Measurements from ENCODE around the gene ITPA. TPM values are rescaled to one million over a fixed set of nuclear protein-coding genes. Genes with fewer than 3 reads are reported as not detected.

ITPA gene
- total and polyA plus RNA-seq, 9 donors: 43.5 to 52.5 (median 48.3) TPM

DNA sequence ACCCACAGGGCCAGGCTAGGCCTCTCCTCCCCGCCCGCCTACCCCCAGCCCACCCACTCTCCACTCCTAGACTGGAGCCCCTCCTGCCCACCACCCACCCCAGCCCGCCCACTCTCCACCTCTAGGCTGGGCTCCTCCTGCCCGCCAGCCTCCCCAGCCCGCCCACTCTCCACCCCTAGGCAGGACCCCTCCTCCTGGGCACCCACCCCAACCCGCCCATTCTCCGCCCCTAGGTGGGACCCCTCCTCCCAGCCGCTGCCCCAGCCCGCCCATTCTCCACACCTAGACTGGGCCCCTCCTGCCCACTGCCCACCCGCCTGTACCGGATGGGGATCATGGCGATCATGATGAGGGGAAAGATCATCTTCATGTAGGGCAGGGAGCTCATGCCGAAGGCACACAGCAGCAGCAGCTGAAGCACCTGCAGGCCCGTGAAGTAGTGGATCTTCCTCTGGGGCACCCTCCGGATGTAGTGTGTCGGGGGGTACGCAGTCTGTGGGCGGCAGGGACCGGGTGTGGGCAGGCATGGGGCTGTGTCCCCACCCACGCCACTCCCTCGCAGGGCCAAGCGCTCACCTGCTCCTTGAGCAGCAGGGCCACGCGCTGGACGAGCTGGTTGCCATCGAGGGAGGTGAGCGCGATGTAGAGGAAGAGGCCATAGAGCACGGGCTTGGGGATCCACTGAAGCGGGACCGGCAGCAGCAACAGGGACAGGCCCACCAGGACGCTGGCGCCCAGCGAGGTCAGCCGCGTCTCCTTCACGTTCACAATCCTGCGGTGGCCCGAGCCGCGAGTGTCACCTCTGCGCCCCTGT lies 18.8 kb downstream of the ITPA start:
- H3K9me3 ChIP-seq (replicated peaks; ENCODE audit: control insufficient read depth, low read depth, low read length): no peaks in the 10 kb centered on the region
- H3K36me3 ChIP-seq (ENCODE audit: control insufficient read depth, insufficient read depth, low read length): peaks cover 25% of the 10 kb centered on the region
- peaks cover 8% of the 10 kb centered on the region for H3K4me1 ChIP-seq (ENCODE audit: control insufficient read depth, insufficient read depth, low read length)
- no peak overlapping the region for H3K4me3 ChIP-seq (ENCODE audit: low read length)
- DNase-seq: no peak
- no peaks in the 10 kb centered on the region for H3K27me3 ChIP-seq (ENCODE audit: control insufficient read depth, insufficient read depth, low read length)
- WGBS (ENCODE audit: insufficient coverage): 85% methylated on average over 31 of the region's 42 CpGs
- no peak overlapping the region for H3K27ac ChIP-seq (ENCODE audit: low read length)

- peaks cover 2% of the 10 kb centered on the region for H3K4me1 ChIP-seq (ENCODE audit: control insufficient read depth, insufficient read depth, low read length)
- peaks cover 20% of the 10 kb centered on the region for H3K36me3 ChIP-seq (ENCODE audit: control insufficient read depth, insufficient read depth, low read length)
- 76% methylated on average over 3 of the region's 11 CpGs for WGBS (ENCODE audit: insufficient coverage)
- no peaks in the 10 kb centered on the region for H3K27me3 ChIP-seq (ENCODE audit: control insufficient read depth, insufficient read depth, low read length)
- H3K4me3 ChIP-seq (ENCODE audit: low read length): no peak overlapping the region
- DNase-seq: no peak
- no peaks in the 10 kb centered on the region for H3K9me3 ChIP-seq (replicated peaks; ENCODE audit: control insufficient read depth, low read depth, low read length)
- no peak overlapping the region for H3K27ac ChIP-seq (ENCODE audit: low read length)
Observed at GRCh38 chr20:3228750-3229032, 19.4 kb downstream of the ITPA start.

DNA sequence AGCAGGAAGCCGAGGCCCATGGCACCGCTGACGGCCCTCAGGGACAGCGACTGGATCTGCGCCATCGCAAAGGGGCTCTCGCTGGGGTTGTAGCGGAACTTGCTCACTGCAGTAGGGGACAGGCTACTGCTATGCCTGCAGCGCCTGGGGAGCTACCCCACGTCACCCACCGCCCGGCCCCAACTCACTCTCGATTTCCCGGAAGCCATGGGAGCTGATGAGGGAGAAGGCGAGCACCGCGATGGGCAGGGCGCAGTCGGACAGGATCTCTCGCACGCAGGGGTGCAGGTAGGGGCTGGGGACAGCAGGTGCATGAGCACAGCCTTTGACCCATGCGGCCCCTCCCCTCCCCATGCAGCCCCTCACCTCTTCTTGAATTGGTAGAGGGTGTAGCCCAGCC lies 19.9 kb downstream of the ITPA start:
- 89% methylated on average over 17 of the region's 22 CpGs for WGBS (ENCODE audit: insufficient coverage)
- DNase-seq: no peak
- no peak overlapping the region for H3K4me3 ChIP-seq (ENCODE audit: low read length)
- no peak overlapping the region for H3K27ac ChIP-seq (ENCODE audit: low read length)
- no peaks in the 10 kb centered on the region for H3K27me3 ChIP-seq (ENCODE audit: control insufficient read depth, insufficient read depth, low read length)
- H3K9me3 ChIP-seq (replicated peaks; ENCODE audit: control insufficient read depth, low read depth, low read length): no peaks in the 10 kb centered on the region
- H3K36me3 ChIP-seq (ENCODE audit: control insufficient read depth, insufficient read depth, low read length): peaks cover 15% of the 10 kb centered on the region
- no peaks in the 10 kb centered on the region for H3K4me1 ChIP-seq (ENCODE audit: control insufficient read depth, insufficient read depth, low read length)

GRCh38 chr20:3229798-3230197 lies 20.5 kb downstream of the ITPA start:
- no peak overlapping the region for H3K4me3 ChIP-seq (ENCODE audit: low read length)
- no peaks in the 10 kb centered on the region for H3K9me3 ChIP-seq (replicated peaks; ENCODE audit: control insufficient read depth, low read depth, low read length)
- WGBS (ENCODE audit: insufficient coverage): 91% methylated on average over 11 of the region's 14 CpGs
- no peak for DNase-seq
- H3K36me3 ChIP-seq (ENCODE audit: control insufficient read depth, insufficient read depth, low read length): peaks cover 9% of the 10 kb centered on the region
- H3K27me3 ChIP-seq (ENCODE audit: control insufficient read depth, insufficient read depth, low read length): no peaks in the 10 kb centered on the region
- no peak overlapping the region for H3K27ac ChIP-seq (ENCODE audit: low read length)
- H3K4me1 ChIP-seq (ENCODE audit: control insufficient read depth, insufficient read depth, low read length): no peaks in the 10 kb centered on the region

DNA sequence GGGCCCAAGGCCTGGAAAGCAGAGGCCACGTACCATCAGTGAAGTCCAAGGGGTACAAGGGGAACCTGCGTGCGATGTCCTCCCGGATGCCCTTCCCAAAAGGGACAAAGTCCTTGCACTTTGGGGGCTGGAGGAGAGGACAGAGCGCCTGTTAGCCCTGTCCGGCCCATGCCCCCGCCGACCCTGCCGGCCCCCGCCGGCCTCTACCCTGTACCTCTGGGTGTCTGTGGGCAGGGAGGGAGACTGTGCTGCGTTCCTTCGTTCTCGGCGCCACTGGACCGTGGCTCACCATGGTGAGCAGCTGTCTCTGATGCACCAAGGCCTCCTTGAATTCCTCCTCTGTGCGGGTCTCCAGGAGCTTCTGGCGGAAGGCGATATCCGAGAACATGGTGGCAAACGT lies 21.8 kb downstream of the ITPA start:
- Histone ChIP-seq H3K4me1 (ENCODE audit: control insufficient read depth, insufficient read depth, low read length) (no peaks in the 10 kb centered on the region), H3K27me3 (ENCODE audit: control insufficient read depth, insufficient read depth, low read length) (peaks cover 11% of the 10 kb centered on the region), H3K9me3 (replicated peaks; ENCODE audit: control insufficient read depth, low read depth, low read length) (no peaks in the 10 kb centered on the region), H3K36me3 (ENCODE audit: control insufficient read depth, insufficient read depth, low read length) (peaks cover 6% of the 10 kb centered on the region), H3K4me3 (ENCODE audit: low read length) (no peak overlapping the region), H3K27ac (ENCODE audit: low read length) (no peak overlapping the region)
- no peak for DNase-seq
- 91% methylated on average over 18 of the region's 21 CpGs for WGBS (ENCODE audit: insufficient coverage)

- Histone ChIP-seq H3K9me3 (replicated peaks; ENCODE audit: control insufficient read depth, low read depth, low read length) (no peaks in the 10 kb centered on the region), H3K4me3 (ENCODE audit: low read length) (no peak overlapping the region), H3K27ac (ENCODE audit: low read length) (no peak overlapping the region), H3K36me3 (ENCODE audit: control insufficient read depth, insufficient read depth, low read length) (peaks cover 5% of the 10 kb centered on the region), H3K27me3 (ENCODE audit: control insufficient read depth, insufficient read depth, low read length) (peaks cover 19% of the 10 kb centered on the region), H3K4me1 (ENCODE audit: control insufficient read depth, insufficient read depth, low read length) (no peaks in the 10 kb centered on the region)
- 79% methylated on average over 12 of the region's 15 CpGs for WGBS (ENCODE audit: insufficient coverage)
- no peak for DNase-seq
Observed at GRCh38 chr20:3231889-3232588, 22.7 kb downstream of the ITPA start.

DNA sequence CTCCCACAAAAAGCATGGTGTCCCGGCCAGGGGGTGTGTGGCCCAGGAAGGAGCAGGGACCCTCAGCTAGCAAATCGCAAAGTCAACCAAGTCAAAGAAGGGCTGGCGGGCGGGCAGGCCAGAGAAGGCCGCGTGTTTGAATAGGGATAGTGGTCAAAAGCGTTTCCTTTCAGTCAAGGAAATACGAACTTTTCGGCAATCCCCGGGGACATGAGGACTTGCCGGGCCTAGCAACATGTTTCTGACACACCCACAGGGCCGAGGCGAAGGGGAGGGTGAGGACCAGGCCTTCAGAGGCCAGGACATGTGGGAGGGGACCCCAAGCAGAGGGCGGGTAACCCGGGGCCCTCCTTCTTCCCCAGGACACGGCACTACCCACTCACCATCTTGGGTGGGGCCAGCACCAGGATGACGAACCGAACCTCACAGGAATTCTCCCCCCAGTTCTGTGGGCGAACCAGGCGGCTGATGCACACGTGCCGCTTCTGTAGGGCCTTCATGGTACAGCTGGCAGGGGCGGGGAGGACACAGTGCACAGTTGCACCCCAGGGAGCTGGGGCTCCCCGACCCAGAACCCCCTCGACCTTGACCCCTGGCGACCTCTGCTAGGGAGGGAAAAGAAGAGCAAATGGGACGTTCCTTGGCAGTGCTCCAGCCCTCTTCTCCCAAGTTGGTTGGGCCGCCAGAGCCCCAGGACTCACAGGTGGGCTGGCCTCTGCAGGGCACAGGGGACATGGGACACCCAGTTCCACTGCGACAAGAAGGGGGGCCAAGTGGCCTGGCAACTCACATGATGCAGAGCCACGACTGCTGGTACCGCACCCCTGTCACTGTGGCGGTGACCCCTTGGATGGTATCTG lies 24.1 kb downstream of the ITPA start:
- no peaks in the 10 kb centered on the region for H3K9me3 ChIP-seq (replicated peaks; ENCODE audit: control insufficient read depth, low read depth, low read length)
- no peak overlapping the region for H3K27ac ChIP-seq (ENCODE audit: low read length)
- no peak for DNase-seq
- H3K36me3 ChIP-seq (ENCODE audit: control insufficient read depth, insufficient read depth, low read length): no peaks in the 10 kb centered on the region
- WGBS (ENCODE audit: insufficient coverage): 79% methylated on average over 28 of the region's 32 CpGs
- no peak overlapping the region for H3K4me3 ChIP-seq (ENCODE audit: low read length)
- H3K27me3 ChIP-seq (ENCODE audit: control insufficient read depth, insufficient read depth, low read length): peaks cover 32% of the 10 kb centered on the region
- peaks cover 8% of the 10 kb centered on the region for H3K4me1 ChIP-seq (ENCODE audit: control insufficient read depth, insufficient read depth, low read length)

DNA sequence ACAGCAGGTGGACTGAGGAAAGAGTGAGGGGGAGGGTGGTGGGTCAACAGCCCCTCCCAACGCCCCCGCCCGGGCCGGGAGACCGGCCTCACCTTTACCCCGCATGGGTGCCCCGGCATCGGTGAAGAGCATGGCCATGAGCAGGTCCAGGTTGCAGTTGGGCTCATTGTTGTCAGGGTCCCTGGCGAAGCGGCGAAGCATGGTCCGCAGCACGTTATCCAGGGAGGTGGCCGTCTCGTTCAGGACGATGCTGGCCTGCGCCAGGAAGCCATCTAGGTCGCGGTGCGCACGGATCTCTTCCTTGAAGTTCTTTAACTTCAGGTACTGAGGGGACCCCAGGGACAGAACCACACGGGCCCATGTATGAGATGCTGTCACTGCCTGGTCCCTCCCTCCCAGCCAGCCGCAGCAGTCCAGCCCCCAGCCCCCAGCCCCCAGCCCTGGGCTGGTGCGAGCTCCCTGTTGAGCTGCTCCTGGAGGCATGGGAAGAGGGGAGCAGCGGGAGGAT lies 24.7 kb downstream of the ITPA start:
- no peak overlapping the region for H3K4me3 ChIP-seq (ENCODE audit: low read length)
- no peaks in the 10 kb centered on the region for H3K9me3 ChIP-seq (replicated peaks; ENCODE audit: control insufficient read depth, low read depth, low read length)
- peaks cover 11% of the 10 kb centered on the region for H3K4me1 ChIP-seq (ENCODE audit: control insufficient read depth, insufficient read depth, low read length)
- H3K36me3 ChIP-seq (ENCODE audit: control insufficient read depth, insufficient read depth, low read length): no peaks in the 10 kb centered on the region
- H3K27me3 ChIP-seq (ENCODE audit: control insufficient read depth, insufficient read depth, low read length): peaks cover 37% of the 10 kb centered on the region
- 90% methylated on average over 22 of the region's 25 CpGs for WGBS (ENCODE audit: insufficient coverage)
- DNase-seq: no peak
- no peak overlapping the region for H3K27ac ChIP-seq (ENCODE audit: low read length)

DNA sequence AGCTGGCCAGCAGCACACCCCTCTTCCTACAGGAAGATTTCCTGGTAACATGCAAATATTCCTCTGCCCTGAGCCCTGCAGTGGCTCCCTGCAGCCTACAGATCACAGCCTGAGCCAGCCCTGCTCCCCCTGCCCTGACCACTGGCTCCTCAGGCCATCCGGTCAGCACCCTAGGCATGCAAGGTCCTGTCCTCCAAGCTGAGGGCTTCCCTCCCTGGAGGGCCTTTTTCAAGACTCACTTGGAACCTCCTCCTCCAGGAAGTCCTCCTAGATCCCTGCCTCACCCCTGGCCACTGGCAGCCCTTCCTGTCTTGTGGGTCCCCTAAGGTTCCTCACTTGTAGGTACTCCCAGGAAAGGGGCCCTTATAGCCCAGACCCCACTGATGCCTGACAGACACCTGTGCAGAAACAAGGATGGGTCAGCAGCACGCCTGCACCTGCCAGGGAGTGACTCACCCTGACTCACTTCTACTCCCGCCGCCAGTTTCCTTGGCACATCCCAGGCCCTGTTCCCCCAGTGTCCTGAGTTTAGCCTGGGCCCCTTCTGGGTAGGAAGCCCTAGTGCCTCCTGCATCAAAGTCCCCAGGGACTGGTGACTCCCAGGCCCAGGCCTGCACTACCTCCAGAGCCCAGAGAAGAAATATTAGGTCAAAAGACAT lies 26.5 kb downstream of the ITPA start:
- H3K4me3 ChIP-seq (ENCODE audit: low read length): no peak overlapping the region
- H3K36me3 ChIP-seq (ENCODE audit: control insufficient read depth, insufficient read depth, low read length): no peaks in the 10 kb centered on the region
- WGBS (ENCODE audit: insufficient coverage): 83% methylated on average over 2 of the region's 4 CpGs
- no peak overlapping the region for H3K27ac ChIP-seq (ENCODE audit: low read length)
- no peaks in the 10 kb centered on the region for H3K9me3 ChIP-seq (replicated peaks; ENCODE audit: control insufficient read depth, low read depth, low read length)
- H3K27me3 ChIP-seq (ENCODE audit: control insufficient read depth, insufficient read depth, low read length): peaks cover 54% of the 10 kb centered on the region
- peaks cover 23% of the 10 kb centered on the region for H3K4me1 ChIP-seq (ENCODE audit: control insufficient read depth, insufficient read depth, low read length)
- DNase-seq: no peak

Data from muscle of leg (tissue), 11 donors.